ENCODE measurements around the gene TMEM119. TPM values are rescaled to one million over a fixed set of nuclear protein-coding genes. Genes with fewer than 3 reads are reported as not detected.

The TMEM119 gene
- total and polyA plus RNA-seq, 9 of the 15 experiments (the other 6 are each of a cell fraction or from before 2014, with no cell fraction given), result 0.18 TPM; not detected in 8

DNA sequence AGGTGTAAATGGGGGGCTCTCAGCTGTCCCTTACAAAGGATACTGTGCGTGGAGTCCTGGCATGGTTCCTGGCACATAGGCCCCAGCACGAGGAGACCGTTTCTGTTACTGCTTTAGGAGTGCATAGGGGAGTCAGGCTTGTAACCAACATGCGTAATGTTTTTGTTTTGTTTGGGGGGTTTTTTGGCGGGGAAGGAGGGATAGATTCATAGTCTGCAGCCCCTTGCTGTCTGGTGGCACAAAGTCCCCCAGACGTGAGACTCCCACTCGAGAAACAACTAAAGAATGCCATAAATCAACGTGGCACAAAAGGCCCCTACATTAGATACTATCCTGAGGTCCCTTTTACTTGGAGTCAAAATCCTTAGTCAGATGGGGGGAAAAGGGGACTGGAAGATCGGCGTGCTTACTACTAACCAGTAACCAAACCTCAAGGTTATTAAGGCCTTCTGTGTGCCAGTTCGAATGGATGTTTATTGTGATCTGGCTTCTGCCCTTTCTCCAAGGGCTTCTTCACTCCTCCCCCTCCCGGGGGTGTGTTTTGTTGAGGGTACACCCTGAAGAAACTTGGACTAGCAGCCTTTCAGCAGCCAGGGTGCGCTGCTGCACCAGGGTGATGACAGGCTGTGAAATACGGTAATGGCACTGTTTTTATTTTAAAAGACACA is 34.6 kb downstream of the TMEM119 start (continued):
- TF ChIP-seq CEBPG (CRISPR knock-in tag; IDR thresholded peaks at IDR 0.05) (peak; percentile 94), CEBPG (tag; conservative IDR thresholded peaks at IDR 0.05 in 1 of 2, IDR thresholded peaks at IDR 0.05 in 1 of 2) (peak; percentile 36 to 84; a peak in 3 of 4 replicates), FOXJ2 (tag; IDR thresholded peaks at IDR 0.05) (peak; percentile 82; the same call in 1 of the 2 replicates), EP300 (IDR thresholded peaks at IDR 0.05; ENCODE audit: low read length) (peak; percentile 83), KLF16 (IDR thresholded peaks at IDR 0.05) (peak; percentile 60), SP1 (CRISPR knock-in tag; IDR thresholded peaks at IDR 0.05) (no peak), POLR2G (IDR thresholded peaks at IDR 0.05; ENCODE audit: low read depth, low read length) (no peak), ZKSCAN3 (CRISPR knock-in tag; IDR thresholded peaks at IDR 0.05) (no peak), ZNF699 (CRISPR knock-in tag; IDR thresholded peaks at IDR 0.05; ENCODE audit: insufficient replicate concordance) (no peak), ESRRA (IDR thresholded peaks at IDR 0.05; ENCODE audit: borderline replicate concordance, low read depth) (peak; percentile 50; the same call in 1 of the 2 replicates), NCOA6 (IDR thresholded peaks at IDR 0.05) (no peak), TCF7 (IDR thresholded peaks at IDR 0.05; ENCODE audit: borderline replicate concordance) (no peak), MYC (IDR thresholded peaks at IDR 0.05; ENCODE audit: low read depth, low read length) (peak; percentile 78), MYC (CRISPR knock-in tag; IDR thresholded peaks at IDR 0.05; ENCODE audit: borderline replicate concordance, low read depth) (no peak), ZNF77 (CRISPR knock-in tag; IDR thresholded peaks at IDR 0.05) (no peak), EP400 (IDR thresholded peaks at IDR 0.05) (peak; percentile 65), NFE2 (IDR thresholded peaks at IDR 0.05; ENCODE audit: low read depth) (0 out of 2 replicates have a peak, but pooled peaks have one; percentile 32), HCFC1 (IDR thresholded peaks at IDR 0.05; ENCODE audit: low read depth, low read length) (peak; percentile 59), HDAC3 (IDR thresholded peaks at IDR 0.05; ENCODE audit: borderline replicate concordance, partially characterized antibody) (peak; percentile 16), NEUROD1 (IDR thresholded peaks at IDR 0.05; ENCODE audit: borderline replicate concordance, low read depth, low read length, partially characterized antibody) (peak; percentile 53), NBN (IDR thresholded peaks at IDR 0.05; ENCODE audit: low read depth) (peak; percentile 71; the same call in 1 of the 2 replicates), TRIM24 (IDR thresholded peaks at IDR 0.05) (peak in 1 of 2 experiments; percentile 47; a peak in 2 of 4 replicates)
- TF ChIP-seq, protein P1, sequence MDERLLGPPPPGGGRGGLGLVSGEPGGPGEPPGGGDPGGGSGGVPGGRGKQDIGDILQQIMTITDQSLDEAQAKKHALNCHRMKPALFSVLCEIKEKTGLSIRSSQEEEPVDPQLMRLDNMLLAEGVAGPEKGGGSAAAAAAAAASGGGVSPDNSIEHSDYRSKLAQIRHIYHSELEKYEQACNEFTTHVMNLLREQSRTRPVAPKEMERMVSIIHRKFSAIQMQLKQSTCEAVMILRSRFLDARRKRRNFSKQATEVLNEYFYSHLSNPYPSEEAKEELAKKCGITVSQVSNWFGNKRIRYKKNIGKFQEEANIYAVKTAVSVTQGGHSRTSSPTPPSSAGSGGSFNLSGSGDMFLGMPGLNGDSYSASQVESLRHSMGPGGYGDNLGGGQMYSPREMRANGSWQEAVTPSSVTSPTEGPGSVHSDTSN (CRISPR knock-in tag; IDR thresholded peaks at IDR 0.05; ENCODE audit: low read depth), result no peak
- TF ChIP-seq, protein P1 (tag; conservative IDR thresholded peaks at IDR 0.05; ENCODE audit: low read depth), result peak; percentile 94
- TF ChIP-seq, protein P2, sequence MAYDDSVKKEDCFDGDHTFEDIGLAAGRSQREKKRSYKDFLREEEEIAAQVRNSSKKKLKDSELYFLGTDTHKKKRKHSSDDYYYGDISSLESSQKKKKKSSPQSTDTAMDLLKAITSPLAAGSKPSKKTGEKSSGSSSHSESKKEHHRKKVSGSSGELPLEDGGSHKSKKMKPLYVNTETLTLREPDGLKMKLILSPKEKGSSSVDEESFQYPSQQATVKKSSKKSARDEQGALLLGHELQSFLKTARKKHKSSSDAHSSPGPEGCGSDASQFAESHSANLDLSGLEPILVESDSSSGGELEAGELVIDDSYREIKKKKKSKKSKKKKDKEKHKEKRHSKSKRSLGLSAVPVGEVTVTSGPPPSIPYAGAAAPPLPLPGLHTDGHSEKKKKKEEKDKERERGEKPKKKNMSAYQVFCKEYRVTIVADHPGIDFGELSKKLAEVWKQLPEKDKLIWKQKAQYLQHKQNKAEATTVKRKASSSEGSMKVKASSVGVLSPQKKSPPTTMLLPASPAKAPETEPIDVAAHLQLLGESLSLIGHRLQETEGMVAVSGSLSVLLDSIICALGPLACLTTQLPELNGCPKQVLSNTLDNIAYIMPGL (CRISPR knock-in tag; IDR thresholded peaks at IDR 0.05), result no peak
- TF ChIP-seq, protein P3, sequence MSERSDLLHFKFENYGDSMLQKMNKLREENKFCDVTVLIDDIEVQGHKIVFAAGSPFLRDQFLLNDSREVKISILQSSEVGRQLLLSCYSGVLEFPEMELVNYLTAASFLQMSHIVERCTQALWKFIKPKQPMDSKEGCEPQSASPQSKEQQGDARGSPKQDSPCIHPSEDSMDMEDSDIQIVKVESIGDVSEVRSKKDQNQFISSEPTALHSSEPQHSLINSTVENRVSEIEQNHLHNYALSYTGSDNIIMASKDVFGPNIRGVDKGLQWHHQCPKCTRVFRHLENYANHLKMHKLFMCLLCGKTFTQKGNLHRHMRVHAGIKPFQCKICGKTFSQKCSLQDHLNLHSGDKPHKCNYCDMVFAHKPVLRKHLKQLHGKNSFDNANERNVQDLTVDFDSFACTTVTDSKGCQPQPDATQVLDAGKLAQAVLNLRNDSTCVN (CRISPR knock-in tag; IDR thresholded peaks at IDR 0.05), result no peak
